ENCODE measurements around the gene PLXND1.
"Not testable (repeated sequence)": the region's sequence is repeated elsewhere in the genome, so short reads cannot be mapped to it uniquely, and the experiment has no call there.

Gene PLXND1

GRCh38 chr3:129520960-129521359, 85.5 kb downstream of the PLXND1 start:
- peak; percentile 37 for DNase-seq

DNA sequence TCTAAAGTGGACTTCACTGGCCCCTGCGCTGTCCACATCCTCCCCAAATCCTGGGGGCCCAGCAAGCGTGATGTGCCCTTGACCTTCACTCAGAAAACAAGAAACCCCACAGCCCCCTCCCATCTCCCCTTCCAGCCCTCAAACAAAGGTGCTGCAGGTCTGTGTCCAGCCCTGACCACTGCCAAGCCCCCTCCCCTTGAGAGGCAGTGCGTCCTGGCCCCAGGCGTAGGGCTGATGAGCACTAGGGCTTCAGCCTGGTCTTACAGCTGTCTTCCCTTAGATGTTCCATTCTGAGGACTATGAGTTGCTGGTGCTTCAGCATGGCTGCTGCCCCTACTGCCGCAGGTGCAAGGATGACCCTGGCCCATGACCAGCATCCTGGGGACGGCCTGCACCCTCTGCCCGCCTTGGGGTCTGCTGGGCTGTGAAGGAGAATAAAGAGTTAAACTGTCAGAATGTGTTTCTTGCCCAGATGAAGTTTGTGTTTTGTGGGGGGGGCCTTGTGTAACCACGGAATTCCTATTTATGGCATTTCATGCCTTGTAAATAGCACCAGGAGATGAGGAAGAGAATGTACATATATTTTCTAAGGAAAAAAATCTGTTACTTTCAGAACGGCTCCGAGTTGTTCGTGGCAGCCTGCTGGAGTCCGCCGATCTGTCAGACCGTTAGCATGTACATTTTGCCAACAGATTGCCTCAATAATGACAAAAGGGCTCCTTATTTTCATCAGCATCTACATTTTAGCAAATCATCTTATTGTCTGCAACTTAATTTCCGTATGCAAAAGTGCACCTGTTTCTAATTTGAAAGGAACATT, 86.4 kb downstream of the PLXND1 start:
- no peak for DNase-seq

GRCh38 chr3:129519449-129519848, 87.0 kb downstream of the PLXND1 start:
- no peak for DNase-seq

- no peak for DNase-seq
Observed at GRCh38 chr3:129518581-129518980, 87.9 kb downstream of the PLXND1 start.

GRCh38 chr3:129518038-129518561, 88.4 kb downstream of the PLXND1 start:
- DNase-seq = no peak

- DNase-seq = no peak
Observed at GRCh38 chr3:129517516-129517915, 89.0 kb downstream of the PLXND1 start.

DNA sequence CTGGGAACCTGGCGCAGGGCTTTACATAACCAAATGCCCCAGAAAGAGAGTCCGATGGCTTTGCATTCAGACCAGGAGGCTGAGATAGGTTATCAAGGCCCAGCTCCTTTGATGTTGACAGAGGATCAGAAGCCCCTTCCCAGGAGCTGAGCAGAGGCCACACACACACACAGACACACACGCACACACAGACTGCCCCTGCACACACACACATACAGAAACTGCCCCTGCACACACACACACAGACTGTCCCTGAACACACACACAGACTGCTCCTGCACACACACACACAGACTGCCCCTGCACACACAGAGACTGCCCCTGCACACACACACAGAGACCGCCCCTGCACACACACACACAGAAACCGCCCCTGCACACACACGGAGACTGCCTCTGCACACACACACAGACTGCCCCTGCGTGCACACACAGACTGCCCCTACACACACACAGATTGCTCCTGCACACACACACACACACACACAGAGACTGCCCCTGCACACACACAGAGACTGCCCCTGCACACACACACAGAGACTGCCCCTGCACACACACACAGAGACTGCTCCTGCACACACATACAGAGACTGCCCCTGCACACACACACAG, 90.5 kb downstream of the PLXND1 start:
- DNase-seq = not testable (repeated sequence)

GRCh38 chr3:129515108-129515820, 91.2 kb downstream of the PLXND1 start:
- not testable (repeated sequence) for DNase-seq

- no peak for DNase-seq
Observed at GRCh38 chr3:129514563-129514962, 91.9 kb downstream of the PLXND1 start.

GRCh38 chr3:129514110-129514509, 92.4 kb downstream of the PLXND1 start:
- no peak for DNase-seq

DNA sequence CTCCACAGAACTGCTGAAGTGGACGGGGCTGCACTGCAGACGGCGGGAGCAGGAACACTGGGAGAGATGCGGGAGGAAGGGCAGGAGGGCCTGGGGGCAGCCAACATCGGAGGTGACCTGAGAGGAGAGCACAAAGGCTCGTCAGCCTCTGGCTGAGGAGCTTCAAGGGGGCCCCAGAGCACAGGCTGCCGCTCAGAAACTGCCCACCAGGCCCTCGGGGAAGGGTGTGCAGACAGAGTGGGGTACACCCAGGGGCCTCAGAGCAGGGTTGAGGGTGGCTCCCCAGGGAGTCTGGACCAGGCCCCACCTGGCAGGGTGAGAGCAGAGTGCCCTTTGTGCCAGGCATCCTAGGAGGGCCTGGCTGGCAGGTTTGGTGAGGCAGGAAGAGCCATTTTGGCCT, 92.8 kb downstream of the PLXND1 start:
- no peak for DNase-seq

DNA sequence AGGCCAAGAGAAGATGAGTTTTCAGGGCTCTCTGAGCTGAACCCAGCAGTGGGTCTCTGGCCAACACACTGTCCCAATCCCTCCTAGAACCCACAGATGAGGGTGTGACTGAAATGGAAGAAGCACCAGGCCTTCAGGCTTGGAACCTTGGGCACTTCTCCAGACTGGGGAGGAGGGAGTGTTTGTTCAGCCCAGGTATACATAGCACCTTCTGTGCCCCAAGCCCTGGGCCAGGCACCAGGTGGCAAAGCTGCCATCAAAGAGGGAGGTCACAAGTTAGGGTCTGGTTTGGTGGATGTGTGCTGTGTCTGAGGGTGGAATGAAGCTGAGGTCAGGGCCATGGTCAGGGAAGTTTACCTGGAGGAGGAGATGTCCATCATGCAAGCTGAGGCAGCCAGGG, 93.9 kb downstream of the PLXND1 start:
- no peak for DNase-seq

DNA sequence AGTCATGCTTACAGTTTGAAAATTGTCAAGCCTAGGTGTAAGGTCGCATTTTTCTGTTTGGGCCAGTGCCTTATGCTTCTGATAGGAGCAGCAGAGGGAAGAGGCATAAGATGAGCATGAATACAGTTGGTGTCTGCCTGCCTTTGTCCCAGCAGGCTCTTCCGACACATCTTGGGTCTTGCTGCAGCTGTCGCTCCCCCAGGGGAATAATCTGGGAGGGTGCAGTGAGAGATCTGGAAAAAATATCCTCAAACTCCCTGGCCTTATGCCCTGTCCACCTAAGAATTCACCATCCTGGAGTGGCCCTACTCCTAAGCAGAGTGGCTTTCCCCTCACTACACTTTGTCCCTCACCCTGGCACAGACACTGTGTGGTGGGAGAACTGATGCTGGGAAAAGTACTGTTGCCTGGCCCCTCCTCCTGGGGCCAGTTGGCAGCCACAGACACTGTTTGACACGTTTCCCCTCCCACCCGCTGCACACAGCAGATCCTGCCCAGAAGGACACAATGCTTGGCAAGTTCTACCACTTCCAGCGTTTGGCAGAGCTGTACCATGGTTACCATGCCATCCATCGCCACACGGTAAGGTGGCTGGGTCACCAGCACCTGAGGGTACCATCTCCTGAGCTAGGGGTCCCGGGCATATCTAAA, 99.2 kb downstream of the PLXND1 start:
- no peak for DNase-seq

DNA sequence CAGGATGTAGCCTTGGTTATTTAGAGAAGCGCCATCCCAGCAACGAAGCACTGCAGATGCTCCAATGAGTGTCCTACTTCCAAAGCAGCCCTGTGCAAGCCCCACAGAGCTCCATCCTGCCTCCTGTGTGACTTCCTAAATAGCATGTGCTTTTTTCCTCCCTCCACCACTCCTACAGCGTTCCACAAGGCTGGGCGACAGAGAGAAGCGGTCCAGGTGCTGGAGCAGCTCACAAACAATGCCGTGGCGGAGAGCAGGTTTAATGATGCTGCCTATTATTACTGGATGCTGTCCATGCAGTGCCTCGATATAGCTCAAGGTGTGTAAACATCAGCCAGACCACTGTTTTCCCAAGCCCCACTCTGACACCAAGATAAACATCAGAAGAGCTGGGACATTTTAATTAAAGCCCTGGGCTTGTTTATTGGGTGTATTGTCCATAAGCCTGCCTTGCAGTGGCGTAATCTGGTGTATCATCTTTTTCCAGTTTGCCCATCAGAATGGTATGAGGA, 100.2 kb downstream of the PLXND1 start:
- DNase-seq = no peak

DNA sequence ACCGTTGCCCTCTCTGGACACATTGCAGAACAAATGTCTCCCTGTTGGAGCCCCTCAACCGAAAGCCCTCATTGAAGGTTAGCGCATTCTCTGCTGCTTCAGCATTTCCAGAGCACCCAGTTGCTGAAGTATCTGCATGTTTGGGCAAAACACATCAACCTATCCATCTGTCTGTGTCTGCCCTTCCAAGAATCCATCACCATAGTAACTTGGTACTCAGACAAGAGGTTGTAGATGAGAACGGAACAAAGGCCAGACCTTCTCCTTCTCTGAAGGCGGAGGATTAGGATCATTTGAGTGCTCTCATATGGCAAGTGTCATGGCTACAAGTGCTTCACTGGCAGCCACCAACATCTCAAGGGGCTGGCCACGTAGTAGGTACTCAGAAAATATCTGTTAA, 101.1 kb downstream of the PLXND1 start:
- no peak for DNase-seq

Measured in NCI-H226 (cell line).